Measurements from ENCODE around the gene BHLHE23. TPM values are rescaled to one million over a fixed set of nuclear protein-coding genes. Genes with fewer than 3 reads are reported as not detected.

BHLHE23 gene
- total RNA-seq, 4 donors from 2014 or later, result not detected

DNA sequence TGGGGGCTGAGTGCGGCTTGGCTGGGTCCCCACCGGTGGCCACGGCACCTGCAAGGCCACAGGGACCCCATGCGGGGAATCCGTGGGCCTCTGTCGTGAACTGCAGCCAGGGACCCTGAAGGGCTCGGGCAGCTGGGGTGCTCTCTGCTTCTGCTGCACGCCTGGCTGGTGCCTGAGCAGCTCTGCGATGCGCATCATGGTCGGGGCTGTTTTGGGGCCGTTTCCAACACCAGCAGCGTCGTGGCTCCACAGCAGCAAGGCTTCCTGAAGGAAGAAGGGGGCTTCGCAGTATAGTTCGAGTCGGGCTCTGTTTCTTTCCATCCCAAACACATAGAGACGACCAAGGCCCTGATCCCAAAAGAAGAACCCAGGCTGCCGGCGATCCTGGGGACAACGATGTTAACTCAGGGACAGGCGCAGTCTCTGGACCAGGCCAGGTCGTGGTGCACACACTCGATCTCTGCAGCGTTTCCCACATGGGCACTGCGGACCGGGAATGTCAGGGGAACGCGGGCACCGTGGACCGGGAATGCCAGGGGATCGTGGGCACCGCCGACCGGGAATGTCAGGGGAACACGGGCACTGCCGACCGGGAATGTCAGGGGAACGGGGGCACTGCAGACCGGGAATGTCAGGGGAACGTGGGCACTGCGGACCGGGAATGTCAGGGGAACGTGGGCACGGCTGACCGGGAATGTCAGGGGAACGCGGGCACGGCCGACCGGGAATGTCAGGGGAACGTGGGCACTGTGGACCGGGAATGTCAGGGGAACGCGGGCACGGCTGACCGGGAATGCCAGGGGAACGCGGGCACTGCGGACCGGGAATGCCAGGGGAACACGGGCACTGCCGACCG is 36.8 kb upstream of the BHLHE23 start:
- peaks cover 0 to 67% of the 10 kb centered on the region in 2 donors for H3K27me3 ChIP-seq
- no peaks in the 10 kb centered on the region for H3K4me1 ChIP-seq
- no peak overlapping the region for H3K27ac ChIP-seq
- H3K36me3 ChIP-seq, result no peaks in the 10 kb centered on the region
- 86 to 91% methylated on average over 50 to 64 of the region's 64 CpGs for WGBS, 2 donors
- no peak for DNase-seq (ENCODE audit: low spot score in 2 of 2)
- H3K9me3 ChIP-seq, result no peaks in the 10 kb centered on the region
- no peak for TF ChIP-seq POLR2A (IDR thresholded peaks at IDR 0.05)
- no peak for TF ChIP-seq EP300 (IDR thresholded peaks at IDR 0.05)
- TF ChIP-seq, protein P1, sequence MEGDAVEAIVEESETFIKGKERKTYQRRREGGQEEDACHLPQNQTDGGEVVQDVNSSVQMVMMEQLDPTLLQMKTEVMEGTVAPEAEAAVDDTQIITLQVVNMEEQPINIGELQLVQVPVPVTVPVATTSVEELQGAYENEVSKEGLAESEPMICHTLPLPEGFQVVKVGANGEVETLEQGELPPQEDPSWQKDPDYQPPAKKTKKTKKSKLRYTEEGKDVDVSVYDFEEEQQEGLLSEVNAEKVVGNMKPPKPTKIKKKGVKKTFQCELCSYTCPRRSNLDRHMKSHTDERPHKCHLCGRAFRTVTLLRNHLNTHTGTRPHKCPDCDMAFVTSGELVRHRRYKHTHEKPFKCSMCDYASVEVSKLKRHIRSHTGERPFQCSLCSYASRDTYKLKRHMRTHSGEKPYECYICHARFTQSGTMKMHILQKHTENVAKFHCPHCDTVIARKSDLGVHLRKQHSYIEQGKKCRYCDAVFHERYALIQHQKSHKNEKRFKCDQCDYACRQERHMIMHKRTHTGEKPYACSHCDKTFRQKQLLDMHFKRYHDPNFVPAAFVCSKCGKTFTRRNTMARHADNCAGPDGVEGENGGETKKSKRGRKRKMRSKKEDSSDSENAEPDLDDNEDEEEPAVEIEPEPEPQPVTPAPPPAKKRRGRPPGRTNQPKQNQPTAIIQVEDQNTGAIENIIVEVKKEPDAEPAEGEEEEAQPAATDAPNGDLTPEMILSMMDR (IDR thresholded peaks at IDR 0.05), result no peak
- no peak overlapping the region for H3K4me3 ChIP-seq

DNA sequence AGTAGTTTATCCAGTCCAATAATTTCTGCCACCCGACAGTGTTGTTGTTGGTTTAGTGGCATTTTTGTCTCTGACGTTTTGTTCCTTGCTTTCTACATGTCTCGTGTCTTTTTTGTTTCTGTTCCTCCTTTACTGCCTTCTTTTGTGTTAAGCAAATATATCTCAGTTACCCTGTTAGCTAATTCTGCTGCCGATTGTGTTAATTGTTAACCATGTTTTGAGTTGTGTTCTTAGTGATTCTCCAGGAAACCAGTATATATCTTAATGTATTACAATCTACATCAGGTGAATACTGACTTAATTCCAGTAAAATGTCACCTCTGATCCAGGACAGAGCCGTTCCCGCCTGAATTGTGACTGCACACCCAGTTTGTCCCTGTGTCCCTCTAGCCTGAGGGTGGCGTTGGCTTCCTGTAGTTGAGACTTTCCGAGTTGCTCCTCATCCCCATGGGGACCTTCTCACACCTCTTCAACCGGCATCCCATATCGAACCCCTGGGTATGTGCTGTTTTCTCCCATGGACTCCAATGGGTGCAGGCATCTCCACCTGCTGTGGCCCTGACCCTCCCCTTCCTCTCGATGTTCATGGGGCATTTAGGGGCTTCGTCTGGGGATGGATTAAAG is 35.8 kb upstream of the BHLHE23 start:
- Histone ChIP-seq H3K36me3 (no peaks in the 10 kb centered on the region), H3K27ac (no peak overlapping the region), H3K9me3 (peaks cover 0 to 3% (median 0%) of the 10 kb centered on the region in 4 donors), H3K27me3 (peaks cover 0 to 70% of the 10 kb centered on the region in 2 donors), H3K4me3 (no peak overlapping the region), H3K4me1 (no peaks in the 10 kb centered on the region)
- TF ChIP-seq, protein P1 (IDR thresholded peaks at IDR 0.05), result no peak
- no peak for TF ChIP-seq EP300 (IDR thresholded peaks at IDR 0.05)
- no peak for TF ChIP-seq POLR2A (IDR thresholded peaks at IDR 0.05)
- no peak for DNase-seq (ENCODE audit: low spot score in 2 of 2)
- 49 to 59% methylated on average over 12 of the region's 12 CpGs for WGBS, 2 donors

DNA sequence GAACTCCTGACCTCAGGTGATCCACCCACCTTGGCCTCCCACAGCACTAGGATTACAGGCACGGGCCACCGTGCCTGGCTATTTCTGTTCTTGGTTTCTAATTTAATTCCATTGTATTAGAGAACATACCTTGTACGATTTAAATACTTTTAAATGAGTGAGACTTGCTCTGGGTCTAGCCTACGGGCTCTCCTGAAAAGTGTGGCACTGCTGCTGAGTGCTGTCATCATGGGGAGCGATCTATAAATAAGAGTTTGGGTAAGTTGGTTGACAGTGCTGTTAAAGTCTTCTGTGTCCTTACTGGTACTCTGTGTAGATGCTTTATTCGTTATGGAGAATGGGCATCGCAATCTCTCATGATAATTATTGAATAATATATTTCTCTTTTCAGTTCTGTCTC is 35.0 kb upstream of the BHLHE23 start:
- H3K27me3 ChIP-seq, result peaks cover 0 to 76% of the 10 kb centered on the region in 2 donors
- 76 to 82% methylated on average over 7 of the region's 7 CpGs for WGBS, 2 donors
- TF ChIP-seq EP300 (IDR thresholded peaks at IDR 0.05) (no peak), POLR2A (IDR thresholded peaks at IDR 0.05) (no peak)
- TF ChIP-seq, protein P1 (IDR thresholded peaks at IDR 0.05), result no peak

DNA sequence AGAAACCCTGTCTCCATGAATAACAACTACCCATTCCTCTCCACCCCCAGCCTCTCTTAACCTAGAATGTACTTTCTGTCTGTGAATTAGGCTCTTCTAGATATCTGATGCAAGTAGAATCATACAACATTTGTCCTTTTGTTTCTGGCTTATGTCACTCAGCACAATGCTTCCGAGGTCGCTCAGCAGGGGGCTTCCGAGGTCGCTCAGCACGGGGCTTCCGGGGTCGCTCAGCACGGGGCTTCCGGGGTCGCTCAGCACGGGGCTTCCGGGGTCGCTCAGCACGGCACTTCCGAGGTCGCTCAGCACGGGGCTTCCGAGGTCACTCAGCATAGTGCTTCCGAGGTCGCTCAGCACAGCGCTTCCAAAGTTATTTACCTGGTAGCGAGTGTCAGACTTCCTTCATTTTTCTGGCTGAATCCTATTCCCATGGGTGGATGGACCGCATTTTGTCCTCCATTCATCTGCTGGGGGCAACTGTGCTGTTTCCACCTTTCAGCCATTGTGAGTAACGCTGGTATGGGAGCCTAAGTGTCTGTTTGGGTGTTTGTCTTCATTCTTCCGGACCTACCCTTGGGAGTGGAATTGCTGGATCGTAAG is 31.0 kb upstream of the BHLHE23 start:
- Histone ChIP-seq H3K4me1 (no peaks in the 10 kb centered on the region), H3K9me3 (peaks cover 0 to 3% (median 0%) of the 10 kb centered on the region in 4 donors), H3K36me3 (no peaks in the 10 kb centered on the region), H3K4me3 (no peak overlapping the region), H3K27ac (no peak overlapping the region), H3K27me3 (peaks cover 0 to 90% of the 10 kb centered on the region in 2 donors)
- 56 to 58% methylated on average over 26 of the region's 26 CpGs for WGBS, 2 donors
- TF ChIP-seq, protein P1 (IDR thresholded peaks at IDR 0.05), result no peak
- TF ChIP-seq EP300 (IDR thresholded peaks at IDR 0.05) (no peak), POLR2A (IDR thresholded peaks at IDR 0.05) (no peak)
- DNase-seq (ENCODE audit: low spot score in 2 of 2), result no peak

More for the DNA sequence above, 35.0 kb upstream of the BHLHE23 start:
- peaks cover 0 to 3% (median 0%) of the 10 kb centered on the region in 4 donors for H3K9me3 ChIP-seq
- H3K27ac ChIP-seq, result no peak overlapping the region
- no peaks in the 10 kb centered on the region for H3K4me1 ChIP-seq
- H3K4me3 ChIP-seq, result no peak overlapping the region
- no peak for DNase-seq (ENCODE audit: low spot score in 2 of 2)
- H3K36me3 ChIP-seq, result no peaks in the 10 kb centered on the region

Data from tibial nerve (tissue), 4 donors.